Cerebellar nuclear complex (tissue), 1 donor: ENCODE data around the gene FAM107B.
"Not testable (repeated sequence)": the region's sequence is repeated elsewhere in the genome, so short reads cannot be mapped to it uniquely, and the experiment has no call there.

Experiments
- DNase-seq, 2 experiments: peaks; one replicate each; lab custom pipeline; 2025; lab: John Stamatoyannopoulos, UW

The FAM107B gene

DNA sequence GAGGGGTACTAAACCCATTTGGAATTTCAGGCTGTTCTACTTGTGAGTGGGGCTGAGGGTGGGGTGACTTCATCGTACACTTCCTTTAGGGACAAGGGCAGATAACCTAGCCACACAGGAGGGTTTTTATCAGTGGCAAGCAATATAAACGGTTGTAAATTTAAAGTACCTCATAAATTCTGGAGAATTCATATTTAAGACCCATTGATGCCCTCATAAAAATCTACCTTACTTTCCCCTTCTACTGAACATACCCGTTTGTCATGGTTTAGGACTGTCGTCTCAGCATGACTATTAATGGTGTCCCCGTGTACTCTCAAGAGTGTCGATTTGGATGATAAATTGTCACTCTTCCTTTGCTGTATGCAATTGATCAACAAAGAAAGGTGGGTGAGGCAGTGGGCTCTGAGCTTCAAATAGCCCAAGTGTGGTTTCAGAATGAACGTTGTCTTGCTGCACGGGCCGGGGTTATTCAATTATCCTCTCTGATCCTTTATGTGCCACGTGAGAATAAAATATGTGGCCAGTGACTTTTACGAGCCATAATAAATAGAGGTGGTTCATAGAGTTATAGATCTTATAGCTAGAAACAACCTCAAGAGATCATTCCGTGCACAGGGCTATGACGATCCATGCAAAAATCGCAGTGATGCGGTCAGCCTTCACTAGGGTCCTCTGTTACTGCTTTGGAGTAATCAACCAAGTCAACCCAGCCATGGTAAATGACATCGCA, 82.2 kb downstream of the FAM107B start:
- DNase-seq = no peak

DNA sequence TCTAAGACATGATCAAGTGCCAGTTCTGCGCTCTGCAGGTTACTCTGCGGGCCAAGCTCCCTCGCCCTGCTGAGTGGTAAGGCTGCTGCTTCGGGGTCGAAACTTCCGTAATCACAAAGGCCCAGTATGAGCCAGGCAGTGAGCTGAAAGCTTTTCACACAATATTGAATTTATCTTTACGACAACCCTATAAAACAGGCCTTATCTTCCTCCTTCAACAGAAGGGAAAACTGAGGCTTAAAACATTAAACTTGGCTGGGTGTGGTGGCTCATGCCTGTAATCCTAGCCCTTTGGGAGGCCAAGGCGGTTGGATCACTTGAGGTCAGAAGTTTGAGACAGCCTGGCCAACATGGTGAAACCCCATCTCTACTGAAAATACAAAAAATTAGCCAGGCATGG, 83.3 kb downstream of the FAM107B start:
- DNase-seq = no peak

DNA sequence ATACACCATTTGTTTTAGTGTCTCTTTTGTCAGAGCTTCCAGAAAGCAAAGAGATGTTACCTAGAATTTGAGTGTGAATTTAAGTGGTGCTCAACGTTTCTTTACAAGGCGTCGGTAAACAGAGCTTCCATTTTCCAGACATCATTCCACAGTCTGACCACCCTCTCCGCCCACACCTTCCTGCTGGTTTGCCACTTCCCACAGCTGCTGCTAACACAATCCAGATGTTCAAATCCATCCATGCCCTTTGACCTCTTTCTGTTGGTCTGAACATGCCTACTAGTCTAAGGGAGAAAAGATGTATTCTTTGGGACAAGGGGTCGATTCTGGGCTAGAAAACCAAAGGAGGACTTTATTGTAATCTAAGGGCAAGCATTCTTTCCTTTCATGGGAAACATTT, 86.1 kb downstream of the FAM107B start:
- DNase-seq = no peak

DNA sequence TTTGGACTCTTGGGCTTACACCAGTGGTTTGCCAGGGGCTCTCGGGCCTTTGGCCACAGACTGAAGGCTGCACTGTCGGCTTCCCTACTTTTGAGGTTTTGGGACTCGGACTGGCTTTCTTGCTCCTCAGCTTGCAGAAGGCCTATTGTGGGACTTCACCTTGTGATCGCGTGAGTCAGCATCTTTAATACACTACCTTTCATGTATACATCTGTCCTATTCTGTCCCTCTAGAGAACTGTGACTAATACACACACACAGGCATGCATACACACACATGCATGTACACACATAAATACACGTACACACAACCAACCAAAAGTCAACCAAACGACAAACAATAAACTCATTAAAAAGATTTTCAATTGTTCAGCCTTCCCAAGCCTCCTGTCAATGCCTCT, 86.5 kb downstream of the FAM107B start:
- DNase-seq = not testable (repeated sequence)

DNA sequence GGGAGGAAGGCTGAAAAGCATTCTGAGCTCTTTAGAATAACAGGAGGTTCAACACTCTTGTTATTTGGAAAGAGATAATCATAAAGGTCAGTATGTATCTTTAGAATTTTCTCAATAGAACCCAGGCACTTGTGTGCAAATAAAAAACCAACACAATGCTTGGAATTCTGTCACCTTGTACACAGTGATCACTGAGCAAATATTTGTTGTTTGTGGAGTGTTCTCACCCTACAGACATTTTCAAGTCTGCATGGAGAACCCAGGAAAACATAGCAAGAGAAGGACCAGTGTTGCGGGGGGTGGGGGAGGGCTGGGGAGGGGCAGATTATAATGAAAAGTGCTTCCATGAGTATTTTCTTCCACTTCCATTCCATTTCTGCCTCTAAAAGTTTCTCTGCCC, 87.4 kb downstream of the FAM107B start:
- DNase-seq = no peak

DNA sequence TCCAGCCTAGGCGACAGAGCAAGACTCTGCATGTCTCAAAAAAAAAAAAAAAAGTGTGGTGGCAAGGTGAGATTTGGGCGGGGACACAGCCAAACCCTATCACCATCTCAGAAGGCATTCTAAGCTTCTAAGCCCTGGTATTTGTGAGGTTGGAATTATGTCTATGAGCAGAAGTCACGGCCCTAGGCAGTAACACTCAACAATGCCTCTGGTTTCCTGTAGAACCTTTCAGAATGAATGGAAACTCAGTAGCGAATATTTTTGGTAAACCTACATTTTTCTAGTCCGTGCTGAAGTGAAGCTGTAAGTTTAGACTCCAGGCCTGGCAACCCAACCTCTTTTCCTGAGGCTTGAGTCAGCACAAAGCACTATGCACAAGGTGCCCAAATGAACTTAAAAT, 88.3 kb downstream of the FAM107B start:
- no peak for DNase-seq

DNA sequence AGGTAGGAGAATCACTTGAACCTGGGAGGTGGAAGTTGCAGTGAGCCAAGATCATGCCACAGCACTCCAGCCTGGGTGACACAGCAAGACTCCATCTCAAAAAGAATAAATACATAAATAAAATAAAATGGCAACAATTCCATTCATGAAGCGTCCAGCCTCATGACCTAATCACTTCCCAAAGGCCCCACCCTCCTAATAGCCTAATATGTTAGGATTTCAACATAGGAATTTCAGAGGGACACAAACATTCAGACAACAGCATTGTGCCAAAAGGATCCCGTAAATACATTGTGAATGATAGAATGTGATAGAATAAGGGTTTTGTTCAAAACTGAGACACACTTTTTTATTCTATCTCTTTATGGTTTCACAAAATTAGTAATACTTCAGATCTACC, 90.3 kb downstream of the FAM107B start:
- DNase-seq = no peak

DNA sequence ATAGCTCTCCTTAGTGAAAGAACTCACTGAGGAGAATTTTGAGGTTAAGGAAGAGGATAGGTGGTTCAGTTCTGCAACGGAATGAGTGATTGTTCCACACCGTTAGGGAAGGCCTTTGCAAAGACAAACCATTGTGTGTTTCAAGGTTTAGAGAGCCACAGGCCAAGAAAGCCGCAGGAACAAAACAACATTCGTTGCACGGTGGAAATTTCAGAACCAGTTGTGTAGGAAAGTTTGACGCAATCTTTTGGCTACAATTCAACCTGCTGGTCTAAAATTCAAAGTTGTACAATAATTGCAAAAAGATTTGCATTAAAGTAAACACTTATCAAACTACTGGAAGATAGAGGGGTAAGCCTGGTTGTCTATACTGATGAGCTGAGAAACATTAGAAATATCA, 91.4 kb downstream of the FAM107B start:
- DNase-seq = no peak

DNA sequence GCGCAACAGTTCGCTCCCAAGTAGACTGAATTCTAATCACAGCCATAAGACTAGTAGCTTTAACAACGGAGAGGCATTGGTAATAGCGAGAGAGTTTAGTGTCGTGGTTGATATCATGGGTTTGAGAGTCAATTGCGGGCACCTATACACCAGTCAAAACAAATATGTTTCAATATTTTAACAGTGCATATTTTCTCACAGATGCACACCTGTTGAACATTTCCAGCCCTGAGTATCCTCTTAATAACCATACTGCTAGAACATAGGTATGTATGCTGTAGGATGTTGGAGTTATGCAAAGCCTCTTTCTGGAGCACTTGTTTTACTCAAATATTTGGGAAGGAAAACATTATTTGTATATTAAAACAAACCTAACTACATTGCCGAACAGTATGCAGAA, 92.9 kb downstream of the FAM107B start:
- DNase-seq = no peak

DNA sequence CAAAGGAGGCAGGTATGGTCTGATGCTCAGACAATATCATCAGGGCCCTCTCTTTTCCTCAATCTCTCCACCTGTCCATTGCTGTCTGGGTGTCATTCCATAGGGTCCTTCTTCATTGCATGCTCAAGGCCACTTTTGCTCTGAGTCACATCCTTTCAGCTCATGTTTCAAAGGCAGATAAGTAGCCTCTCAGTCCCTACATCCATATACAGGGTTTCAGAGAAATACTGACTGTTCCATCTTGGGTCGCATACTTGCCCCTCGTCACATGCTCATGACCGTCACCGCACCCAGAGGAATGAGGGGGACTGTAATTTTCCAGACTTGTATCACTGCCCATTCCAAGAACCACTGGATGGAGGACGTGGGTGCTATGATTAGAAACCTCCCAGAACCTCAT, 93.4 kb downstream of the FAM107B start:
- no peak for DNase-seq

DNA sequence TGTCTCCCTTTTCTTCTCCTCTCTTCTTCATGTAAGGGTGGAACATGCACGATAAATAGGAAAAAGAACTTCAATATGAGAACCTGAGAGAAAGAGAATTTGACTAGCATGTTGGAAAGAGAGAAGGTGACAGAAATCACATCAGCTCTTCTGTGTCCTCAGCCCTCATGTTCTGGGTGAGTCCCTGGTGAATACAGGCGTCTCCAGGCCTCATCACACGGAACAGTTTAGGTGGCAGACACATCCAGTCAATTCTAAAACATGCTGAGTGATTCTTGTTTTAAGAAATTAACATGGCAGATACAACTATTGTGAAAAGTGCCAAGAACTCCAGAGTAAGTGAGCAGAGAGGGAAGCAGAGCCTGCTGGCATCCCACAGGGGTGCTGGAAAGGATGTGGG, 96.1 kb downstream of the FAM107B start:
- DNase-seq = no peak

DNA sequence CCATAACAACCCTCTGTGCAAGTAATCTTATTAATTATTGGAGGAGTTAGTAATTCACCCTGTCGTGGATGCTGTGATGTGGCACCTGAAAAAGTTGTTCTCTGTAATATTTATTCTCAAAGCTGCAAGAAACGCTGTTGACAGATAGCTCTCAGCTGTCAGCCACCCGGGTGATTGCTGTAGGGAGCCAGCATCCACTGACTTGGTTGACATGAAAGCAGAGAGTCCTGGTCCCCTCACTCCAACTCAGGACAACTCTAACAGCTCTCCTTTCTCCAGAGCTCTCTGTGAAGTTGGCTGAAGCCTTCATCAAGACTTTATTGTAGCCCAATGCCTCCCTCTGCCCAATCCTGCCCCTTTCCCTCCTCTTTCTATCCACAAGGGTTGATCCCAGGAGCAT, 98.0 kb downstream of the FAM107B start:
- DNase-seq = no peak

DNA sequence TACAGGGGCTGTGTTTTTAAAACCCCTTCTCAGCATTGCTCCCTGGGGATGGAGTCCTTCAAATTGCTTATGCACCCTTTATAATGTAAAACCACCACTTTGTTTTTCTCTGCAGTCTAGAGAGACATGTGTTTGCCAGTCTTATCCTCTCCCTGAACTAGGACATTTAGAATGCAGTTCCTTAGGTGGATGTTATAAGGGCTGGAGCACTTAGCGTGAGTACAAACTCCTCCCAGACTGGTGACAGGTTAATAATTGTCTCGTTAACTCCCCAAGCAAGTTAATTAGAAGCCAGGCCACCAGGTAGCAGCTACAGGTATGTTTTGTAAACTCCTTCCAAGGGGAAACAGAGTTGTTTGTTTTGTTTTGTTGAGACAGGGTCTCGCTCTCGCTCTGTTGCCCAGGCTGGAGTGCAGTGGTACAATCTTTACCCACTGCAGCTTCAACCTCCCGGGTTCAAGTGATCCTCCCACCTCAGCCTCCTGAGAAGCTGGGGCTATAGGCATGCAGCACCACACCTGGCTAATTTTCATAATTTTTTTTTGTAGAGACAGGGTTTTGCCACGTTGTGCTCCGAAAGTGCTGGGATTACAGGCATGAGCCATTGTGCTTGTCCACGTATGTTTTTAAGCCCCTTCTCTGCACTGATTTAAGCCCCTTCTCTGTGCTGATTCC, 100.2 kb downstream of the FAM107B start:
- no peak for DNase-seq

DNA sequence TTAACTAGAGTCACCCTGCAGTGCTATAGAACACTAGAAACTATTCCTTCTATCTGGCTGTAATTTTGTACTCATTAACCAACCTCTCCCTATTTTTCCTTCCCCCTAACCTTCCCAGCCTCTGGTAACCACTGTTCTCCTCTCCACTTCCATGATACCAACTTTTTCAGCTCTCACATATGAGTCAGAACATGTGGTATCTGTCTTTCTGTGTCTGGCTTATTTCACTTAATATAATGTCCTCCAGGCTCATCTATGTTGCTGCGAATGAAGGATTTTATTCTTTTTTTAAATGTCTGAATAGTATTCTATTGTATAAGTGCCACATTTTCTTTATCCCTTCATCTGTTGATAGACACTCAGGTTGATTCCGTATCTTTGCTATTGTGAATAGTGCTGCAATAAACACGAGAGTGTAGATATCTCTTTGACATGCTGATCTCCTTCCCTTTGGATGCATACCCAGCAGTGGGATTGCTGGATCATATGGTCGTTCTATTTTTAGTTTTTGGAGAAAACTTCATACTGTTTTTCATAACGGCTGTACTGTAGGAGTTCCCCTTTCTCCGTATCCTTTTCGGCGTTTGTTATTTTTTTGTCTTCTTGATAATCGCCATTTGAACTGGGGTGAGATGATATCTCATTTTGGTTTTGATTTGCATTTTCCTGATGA, 101.4 kb downstream of the FAM107B start:
- DNase-seq = no peak

DNA sequence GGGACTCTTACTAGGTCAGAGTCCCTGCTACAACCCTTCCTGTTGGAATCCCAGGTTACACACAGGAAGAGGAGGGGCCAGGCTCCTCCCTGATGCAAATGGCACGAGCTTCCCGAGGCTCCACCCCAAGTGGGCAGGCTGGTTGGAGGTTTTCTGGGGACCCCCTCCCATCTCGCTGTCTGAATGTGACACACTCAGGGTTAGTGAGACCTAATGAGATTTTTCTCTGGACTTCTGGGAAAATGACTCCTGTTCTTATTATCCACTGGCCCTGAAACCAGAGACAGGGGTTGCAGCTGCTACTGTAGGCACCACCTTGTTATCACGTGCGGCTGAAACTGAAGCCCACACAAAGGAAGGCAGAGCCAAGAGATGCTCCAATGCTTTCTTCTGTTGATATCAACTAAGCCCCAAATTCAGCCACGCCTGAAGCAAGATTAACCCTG, 103.3 kb downstream of the FAM107B start:
- no peak for DNase-seq

DNA sequence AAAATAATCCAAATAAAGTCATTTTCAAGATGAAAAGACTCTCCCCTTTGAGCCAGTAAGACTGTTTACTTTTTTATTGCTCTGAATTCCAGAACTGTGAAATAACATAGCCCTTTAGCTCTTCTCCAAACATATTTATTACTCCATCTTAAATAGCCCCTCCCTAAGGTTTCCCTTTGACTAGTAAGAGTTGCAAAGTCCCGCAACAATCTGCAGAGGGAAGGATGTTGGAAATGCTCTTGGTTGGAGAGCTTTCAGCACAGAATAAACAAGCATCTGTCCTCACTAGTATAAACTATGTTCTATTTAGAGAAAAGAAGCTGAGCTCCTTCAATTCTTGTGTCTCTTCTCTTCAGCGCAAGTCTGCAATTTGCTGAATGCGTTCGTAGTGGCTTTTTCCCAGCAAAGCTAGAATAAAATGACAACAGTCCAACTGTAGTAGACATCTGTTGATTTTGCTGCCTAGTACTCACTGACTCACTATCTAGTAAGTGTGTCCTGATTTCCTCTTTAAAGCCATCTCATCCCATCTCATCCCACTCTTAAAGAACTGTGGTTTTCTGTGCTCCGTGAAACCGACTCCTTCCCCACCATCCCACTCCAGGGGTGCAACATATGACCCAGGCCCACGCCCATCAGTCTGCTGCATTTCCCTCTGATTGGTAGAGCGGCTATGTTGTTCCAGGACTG, 104.0 kb downstream of the FAM107B start:
- DNase-seq = no peak

DNA sequence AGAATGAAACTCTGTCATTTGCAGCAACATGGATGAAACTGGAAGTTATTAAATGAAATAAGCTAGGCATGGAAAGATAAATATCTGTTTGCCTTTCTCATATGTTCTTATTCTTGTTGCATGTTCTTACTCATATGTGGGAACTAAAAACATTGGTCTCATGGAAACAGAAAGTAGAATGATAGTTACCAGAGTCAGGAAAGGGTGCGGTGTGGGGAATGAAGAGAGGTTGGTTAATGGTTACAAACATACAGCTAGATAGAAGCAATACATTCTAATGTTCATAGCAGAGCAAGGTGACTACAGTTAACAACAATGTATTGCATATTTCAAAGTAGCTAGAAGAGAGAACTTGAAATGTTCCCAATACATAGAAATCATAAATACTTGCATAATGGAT, 105.1 kb downstream of the FAM107B start:
- DNase-seq = no peak

DNA sequence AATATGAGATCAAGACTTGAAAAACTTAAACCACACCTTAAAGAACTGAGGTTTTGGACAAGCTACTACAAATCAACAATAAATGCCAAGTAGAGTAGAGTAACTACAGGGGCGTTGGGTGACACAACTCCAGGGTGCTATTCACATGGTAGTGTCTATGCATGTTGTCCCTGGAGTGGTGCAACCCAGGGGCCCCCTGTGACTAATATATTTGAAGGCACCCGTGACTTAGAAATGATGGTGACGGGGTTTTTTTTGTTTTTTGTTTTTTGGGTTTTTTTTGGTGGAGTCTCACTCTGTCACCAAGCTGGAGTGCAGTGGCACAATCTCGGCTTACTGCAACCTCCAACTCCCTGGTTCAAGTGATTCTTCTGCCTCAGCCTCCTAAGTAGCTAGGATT, 106.9 kb downstream of the FAM107B start:
- DNase-seq = no peak

DNA sequence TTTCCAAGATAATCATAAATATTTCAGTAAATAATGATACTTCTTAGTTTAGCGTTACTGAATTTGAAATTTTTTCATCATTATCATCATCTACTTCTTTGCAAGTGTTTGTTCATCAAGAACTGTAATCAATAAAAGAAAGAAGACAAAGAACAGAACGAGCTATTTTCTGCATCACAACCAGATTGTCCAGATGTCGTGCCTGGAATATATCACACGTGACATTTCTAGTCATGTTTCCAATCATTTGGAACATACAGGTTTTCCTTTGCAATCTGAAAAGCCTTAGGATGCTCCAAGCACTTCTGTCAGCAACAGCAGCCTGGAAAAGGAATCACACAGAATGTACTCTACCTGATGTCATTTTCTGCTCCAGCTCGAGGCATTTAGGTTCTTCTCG, 107.4 kb downstream of the FAM107B start:
- no peak for DNase-seq

DNA sequence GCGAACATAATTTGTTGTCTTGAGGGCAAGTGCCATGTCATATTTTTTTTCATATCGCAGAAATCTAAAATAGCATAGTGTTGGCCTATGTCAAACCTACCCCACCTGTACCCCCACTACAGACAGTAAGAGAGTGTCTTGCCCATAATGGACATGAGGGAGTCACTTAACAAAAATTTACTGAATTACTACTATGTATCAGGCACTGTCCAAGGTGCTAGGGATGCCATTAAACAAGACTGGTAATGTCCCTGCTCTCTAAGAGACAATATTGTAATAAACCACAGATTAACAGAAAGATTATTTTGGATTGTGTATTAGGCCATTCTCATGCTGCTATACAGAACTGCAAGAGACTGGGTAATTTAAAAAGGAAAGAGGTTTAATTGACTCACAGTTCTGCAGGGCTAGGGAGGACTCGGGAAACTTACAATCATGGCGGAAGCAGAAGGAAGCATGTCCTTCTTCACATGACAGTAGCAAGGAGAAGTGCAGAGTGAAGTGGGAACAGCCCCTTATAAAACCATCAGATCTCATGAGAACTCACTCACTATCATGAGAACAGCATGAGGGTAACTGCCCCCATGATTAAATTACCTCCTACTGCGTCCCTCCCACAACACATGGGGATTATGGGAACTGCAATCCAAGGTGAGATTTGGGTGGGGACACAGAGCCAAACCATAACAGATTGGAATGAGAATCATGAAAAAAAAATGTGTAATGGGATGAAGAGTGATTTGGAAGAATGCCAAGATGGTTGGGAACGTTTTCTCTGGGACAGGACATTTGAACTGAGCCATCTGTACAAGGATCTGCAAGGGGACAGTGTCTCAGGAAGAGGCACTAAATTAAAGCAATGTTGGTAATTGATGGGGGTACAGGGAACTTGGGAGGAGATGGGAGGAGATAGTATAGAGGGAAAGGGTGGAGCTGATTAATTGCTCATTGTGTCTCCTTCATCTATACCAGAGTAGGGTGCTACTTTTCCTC, 108.5 kb downstream of the FAM107B start:
- DNase-seq = no peak

DNA sequence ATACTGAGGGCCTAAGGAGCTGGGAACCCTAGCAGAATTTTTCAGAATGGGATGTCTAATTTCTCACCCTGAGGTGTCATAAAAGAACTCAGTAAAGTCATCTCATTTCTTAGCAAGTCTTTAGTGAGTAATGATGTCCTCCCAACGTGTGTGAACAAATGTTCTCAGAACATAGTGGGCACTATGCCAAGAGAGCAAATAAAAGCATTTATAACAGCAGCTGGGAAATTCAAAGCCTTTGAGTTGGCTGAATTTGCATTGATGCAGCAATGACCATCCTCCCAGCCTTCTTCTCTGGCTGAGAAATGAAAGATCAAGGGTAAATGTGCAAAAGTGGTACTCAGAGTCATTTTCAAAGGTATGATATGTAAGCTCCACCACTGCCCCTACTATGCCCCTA, 109.4 kb downstream of the FAM107B start:
- no peak for DNase-seq
